Activated CD8-positive, alpha-beta memory T cell treated with anti-CD3 and anti-CD28 coated beads for 24 hours (primary cell): Measurements from ENCODE around the gene GPC6.
A peak's percentile ranks its signal among the peaks of the same experiment; 100 is the strongest.

Source experiments
- DNase-seq: peaks from one replicate; pipeline ENCODE4 v3.0.0-alpha.2; 2020

Gene GPC6

DNA sequence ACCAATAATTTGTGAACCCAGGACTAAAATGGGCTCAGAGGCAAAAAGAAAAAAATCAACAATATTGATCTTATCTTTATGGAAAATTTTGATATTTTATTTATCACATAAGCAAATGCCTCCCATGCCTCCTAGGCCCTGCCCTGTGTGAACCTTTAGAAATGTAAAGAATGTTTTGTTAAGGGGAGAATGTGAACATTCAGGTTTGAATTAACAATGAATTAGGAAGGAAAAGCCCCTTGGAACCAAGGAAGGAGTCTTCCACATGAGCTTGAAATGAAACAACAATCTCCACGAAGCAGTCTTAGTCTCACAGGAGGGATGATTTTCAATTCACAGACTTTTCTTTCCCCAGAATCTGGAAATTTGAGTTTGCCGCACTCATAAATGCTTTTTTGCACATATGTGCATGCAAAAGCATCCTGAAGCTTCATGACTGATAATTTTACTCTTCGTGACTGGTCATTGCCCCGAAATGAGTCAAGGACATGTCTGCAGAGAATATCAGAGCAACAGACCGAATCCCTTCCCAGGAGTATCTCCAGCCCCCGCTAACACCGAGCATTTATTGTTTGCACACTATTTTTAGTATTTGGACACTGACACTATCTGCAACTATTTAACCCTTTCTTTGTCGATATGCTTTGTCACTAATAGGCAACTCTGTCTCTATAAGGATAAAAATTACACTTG, 1117.7 kb downstream of the GPC6 start:
- no peak for DNase-seq

GRCh38 chr13:94345374-94346195, 1119.0 kb downstream of the GPC6 start:
- no peak for DNase-seq

DNA sequence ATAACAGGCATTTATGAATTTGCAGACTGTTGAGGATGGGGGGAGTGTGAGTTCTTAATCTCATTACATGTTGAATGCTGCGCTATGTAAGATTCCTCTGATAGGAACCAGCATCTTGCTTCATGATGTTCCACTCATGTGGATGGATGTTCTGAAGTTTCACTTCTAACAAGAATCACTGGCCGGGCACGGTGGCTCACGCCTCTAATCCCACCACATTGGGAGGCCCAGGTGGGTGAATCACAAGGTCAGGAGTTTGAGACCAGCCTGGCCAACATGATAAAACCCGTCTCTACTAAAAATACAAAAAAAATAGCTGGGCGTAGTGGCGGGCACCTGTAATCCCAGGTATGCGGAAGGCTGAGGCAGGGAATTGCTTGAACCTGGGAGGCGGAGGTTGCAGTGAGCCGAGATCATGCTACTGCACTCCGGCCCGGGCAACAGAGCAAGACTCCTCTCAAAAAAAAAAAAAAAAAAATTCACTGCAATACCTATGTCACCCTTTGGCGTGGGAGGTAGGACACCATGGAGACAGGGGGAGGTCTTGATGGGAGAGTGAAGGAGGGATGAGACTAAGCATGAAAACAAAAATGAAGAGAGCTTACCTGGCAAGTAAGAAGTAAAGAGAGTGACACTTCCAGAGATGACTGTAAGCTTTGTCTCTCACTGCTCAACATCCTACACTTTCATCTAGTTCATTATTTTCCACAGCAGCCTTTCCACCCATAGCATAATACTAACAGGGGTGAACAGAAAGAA, 1119.8 kb downstream of the GPC6 start:
- DNase-seq: no peak

DNA sequence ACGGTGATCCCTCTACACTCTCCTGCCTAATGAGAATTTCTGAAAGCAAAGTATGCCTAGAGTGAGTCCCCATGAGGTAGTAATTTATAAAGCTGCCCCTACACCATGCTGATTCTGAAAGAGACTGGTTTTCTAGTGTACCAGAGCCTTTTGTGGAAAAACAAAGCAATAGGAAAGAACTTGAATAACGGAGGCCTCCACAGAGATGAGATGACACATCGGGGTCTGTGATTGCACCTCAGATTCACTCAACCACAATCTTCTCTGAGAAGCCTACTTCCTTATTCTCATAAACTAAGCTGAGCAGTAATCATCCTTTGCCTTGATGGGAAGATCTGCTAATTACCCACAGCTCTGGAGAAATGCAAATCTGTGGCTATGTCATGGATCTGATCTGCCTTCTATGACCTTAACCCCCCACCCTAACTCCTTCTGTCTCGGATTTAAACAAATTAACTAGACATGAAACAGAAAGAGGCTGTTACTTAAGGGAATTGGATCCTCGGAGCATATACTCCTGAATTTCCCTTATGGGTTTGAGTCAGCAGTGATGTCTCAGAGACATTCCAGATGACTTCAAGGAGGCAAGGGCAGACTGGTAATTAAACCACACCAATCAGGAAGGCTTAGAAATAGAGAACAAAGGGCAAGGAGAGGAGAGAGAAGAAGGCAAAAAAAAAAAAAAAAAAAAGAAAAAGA, 1124.8 kb downstream of the GPC6 start:
- DNase-seq: no peak

DNA sequence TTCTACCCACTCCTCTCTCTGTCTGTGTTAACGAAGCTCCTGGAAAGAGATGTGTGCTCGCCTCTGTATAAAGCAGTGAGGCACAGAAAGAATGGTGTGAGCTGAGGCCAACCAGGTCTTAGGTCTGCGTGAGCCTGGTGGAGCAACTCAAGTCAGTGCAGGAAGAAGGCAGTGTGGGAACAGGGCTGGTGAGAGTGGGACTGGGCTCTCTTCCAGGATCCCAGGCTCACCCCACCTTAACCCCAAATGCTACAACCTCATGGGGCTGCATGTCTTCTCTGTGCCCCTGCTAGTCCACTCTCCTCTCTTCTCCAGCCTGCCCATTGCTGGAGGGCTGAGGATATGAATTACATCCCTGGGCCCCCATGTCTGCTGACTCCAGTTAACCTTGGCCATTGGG, 1125.5 kb downstream of the GPC6 start:
- no peak for DNase-seq

DNA sequence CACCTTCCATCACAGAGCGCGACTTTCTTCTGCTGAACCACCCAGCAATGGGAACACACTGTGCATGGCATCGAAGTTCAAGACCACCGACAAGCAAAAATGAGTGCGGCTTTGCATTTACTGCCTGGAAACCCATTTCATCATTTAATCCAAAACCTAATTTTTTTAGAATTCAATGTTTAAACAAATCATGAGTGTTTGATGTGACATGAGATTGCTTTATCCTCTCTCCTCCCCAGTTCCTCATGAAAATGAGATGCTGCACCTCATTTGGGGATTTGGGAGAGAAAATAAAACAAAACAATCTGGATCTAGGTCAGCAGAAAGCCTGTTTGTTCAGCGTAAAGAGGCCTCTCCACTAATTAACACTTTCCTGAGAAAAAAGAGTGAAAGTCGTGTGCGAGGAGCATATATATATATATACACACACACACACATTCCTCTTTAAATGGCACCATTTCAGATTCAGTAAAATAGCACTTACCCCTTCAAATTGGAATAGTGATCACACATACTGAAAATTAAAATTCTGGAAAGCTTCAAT, 1126.6 kb downstream of the GPC6 start:
- no peak for DNase-seq

DNA sequence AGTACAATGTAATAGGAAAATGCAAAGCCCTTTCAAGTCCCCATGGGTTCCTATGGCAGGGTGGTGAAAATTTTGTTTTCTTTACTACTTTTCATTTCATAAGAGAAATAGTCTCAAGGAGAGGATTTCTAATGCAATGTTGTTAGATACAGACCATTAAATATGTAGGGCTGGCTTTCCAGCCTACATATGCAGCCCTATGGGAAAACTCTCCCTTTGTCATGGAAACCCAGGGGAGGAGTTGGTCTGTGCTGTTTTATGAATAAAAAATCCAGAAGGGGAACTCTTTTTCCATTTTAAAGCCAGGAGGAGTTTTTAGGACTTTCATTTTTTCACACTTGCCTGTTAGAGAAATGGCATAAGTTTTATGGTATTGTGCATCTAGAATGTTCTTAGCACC, 1133.3 kb downstream of the GPC6 start:
- DNase-seq: no peak

- DNase-seq: peak; percentile 74
These were observed 1135.9 kb downstream of the GPC6 start for GRCh38 chr13:94362411-94362909.

GRCh38 chr13:94366677-94367076, 1140.1 kb downstream of the GPC6 start:
- DNase-seq: no peak

GRCh38 chr13:94369972-94370436, 1143.4 kb downstream of the GPC6 start:
- DNase-seq: no peak

GRCh38 chr13:94371855-94372254, 1145.2 kb downstream of the GPC6 start:
- DNase-seq: no peak

DNA sequence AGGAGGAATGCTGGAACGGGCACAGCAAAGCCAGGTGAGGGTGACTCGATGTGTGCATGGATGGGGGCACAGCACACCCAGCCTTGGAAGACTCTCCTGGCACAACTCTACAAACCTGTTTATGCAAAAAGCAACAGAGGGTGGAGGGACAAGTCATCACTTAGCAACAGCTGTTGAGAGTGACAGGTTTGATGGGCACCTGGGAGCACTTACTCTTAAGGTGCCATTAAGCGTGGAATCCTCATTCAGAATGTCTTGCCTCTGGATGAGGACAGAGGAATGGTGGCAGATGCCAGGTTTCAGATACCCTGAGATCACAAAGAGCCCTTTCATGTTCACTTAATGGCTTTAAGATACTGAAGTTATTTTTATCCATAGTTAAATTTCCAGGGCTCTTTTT, 1155.9 kb downstream of the GPC6 start:
- DNase-seq: no peak

DNA sequence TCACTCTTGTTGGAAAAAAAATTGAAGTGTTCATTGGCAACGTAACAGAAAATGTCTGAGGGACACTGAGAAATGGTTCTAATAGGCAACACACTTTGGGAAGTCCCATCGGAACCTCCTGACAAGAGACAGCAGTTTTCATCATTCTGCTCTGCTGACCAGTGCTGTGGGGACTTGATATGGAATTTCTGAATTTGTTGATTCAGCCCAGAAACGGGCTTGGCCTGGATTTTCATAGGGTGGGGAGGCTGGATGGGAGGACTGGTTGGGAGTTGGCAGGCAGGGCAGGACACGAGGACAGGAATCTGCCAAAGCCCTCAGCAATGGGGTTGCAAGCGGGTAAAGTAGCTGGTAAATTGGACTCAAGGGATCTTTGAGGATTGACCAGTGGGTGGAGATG, 1156.4 kb downstream of the GPC6 start:
- no peak for DNase-seq

GRCh38 chr13:94384231-94384905, 1157.8 kb downstream of the GPC6 start:
- DNase-seq: no peak

GRCh38 chr13:94387047-94387446, 1160.4 kb downstream of the GPC6 start:
- no peak for DNase-seq

- DNase-seq: no peak
These were observed 1163.2 kb downstream of the GPC6 start for GRCh38 chr13:94389604-94390351.

DNA sequence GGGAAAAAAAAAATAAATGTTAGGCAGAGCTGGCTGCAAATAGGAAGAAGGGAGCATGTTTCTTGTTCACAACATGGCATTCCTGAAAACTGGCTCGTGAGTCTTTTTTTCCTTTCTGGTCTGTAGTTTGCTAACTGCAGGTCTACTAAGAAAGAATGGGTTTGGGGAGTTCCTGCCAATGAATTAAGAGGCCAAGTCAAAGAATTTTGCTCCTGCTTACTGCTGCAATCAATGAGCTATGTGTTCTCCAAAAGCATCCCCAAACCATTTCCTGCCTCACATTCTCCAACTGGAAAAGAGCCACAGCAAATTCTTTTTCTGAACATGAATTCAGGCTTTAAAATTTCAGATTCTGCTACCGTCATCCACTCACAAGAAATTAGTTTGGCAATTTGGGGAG, 1164.3 kb downstream of the GPC6 start:
- DNase-seq: no peak

GRCh38 chr13:94394723-94395122, 1168.1 kb downstream of the GPC6 start:
- no peak for DNase-seq

DNA sequence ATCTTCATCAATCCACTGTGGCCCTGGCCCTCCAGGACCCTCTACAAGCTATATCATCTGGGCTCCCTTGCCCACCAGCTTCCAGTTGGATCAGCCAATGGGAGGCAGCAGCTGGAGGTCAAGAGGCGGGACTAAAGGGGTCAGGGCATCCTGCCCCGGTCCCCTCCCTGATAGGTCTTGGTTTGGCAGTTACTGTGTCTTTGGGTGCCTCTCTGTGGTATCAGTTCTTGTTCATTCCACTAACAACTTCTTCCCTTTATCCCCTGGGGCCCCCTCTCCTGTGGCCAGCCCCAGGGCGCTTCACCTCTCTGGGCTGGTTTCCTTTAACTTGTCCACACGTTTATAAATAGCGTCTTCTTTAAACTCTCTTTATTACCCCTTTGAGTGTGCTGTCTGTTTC, 1169.3 kb downstream of the GPC6 start:
- no peak for DNase-seq

DNA sequence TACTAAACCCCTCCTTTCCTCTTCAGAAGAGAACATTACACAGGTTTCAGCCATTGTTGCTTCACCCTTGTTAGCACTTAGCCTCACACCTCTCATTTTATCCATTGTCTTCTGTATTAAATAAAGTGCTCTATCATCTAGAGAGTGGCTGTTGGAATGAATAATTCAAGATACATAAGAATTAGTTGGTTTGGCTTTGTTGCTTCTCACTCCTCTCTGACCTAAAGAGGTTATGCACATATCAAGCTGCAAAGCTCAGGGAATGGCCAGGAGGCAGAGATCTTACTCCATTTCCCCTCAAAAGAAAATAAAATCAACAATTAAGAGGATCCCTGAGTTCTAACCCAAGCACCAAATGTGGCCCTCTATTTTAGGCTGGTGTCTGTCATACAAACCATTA, 1173.2 kb downstream of the GPC6 start:
- no peak for DNase-seq

DNA sequence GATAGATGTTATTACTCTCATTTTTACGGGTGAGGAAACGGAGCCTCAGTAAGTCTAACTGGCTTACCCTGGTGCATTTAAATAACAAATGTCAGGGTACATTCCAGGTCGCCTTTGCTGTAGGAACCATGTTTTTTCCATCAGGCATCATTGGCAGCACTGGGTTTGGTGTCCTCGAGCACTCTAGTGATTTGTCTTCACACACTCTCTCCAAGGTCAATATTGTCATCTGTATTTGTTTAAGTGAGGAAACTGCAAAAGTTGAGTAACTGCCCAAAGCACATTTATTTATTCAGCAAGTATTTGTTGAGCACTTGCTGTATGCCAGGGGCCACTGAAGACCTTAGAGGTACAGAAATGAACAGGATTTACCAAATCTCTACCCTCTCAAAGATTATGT, 1174.3 kb downstream of the GPC6 start:
- DNase-seq: no peak
